ENCODE results near the gene CNN3. TPM values are rescaled to one million over a fixed set of nuclear protein-coding genes. Genes with fewer than 3 reads are reported as not detected.

The CNN3 gene
- total RNA-seq, 2 experiments from 2014 or later, result 1.1 to 1.4 TPM

- no peaks in the 10 kb centered on the region for H3K4me1 ChIP-seq (ENCODE audit: insufficient read depth, low read length)
- no peak overlapping the region for H3K4me3 Mint-ChIP-seq
- no peaks in the 10 kb centered on the region for H3K9me3 Mint-ChIP-seq
- DNase-seq (no peak), ATAC-seq (ENCODE audit: poor library complexity) (no peak)
- H3K4me3 ChIP-seq (ENCODE audit: low read length), result no peak overlapping the region
- H3K27ac Mint-ChIP-seq, result no peak overlapping the region
- H3K36me3 Mint-ChIP-seq (ENCODE audit: low read depth), result no peaks in the 10 kb centered on the region
- ChIA-PET CTCF (no interaction called here), POLR2A (no interaction called here)
- TF ChIP-seq, protein P1, sequence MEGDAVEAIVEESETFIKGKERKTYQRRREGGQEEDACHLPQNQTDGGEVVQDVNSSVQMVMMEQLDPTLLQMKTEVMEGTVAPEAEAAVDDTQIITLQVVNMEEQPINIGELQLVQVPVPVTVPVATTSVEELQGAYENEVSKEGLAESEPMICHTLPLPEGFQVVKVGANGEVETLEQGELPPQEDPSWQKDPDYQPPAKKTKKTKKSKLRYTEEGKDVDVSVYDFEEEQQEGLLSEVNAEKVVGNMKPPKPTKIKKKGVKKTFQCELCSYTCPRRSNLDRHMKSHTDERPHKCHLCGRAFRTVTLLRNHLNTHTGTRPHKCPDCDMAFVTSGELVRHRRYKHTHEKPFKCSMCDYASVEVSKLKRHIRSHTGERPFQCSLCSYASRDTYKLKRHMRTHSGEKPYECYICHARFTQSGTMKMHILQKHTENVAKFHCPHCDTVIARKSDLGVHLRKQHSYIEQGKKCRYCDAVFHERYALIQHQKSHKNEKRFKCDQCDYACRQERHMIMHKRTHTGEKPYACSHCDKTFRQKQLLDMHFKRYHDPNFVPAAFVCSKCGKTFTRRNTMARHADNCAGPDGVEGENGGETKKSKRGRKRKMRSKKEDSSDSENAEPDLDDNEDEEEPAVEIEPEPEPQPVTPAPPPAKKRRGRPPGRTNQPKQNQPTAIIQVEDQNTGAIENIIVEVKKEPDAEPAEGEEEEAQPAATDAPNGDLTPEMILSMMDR (IDR thresholded peaks at IDR 0.05), result no peak
- H3K27me3 Mint-ChIP-seq, result peaks cover 31% of the 10 kb centered on the region
- no peaks in the 10 kb centered on the region for H3K4me1 Mint-ChIP-seq (ENCODE audit: low read depth)
- H3K9me3 ChIP-seq (ENCODE audit: control insufficient read depth in 1 of 2, insufficient read depth in 1 of 2, low read length in 2 of 2), result no peaks in the 10 kb centered on the region
- H3K27me3 ChIP-seq (ENCODE audit: control insufficient read depth in 1 of 2, insufficient read depth in 2 of 2, low read length in 2 of 2), result peaks cover 0 to 3% of the 10 kb centered on the region in 2 experiments
- no peaks in the 10 kb centered on the region for H3K36me3 ChIP-seq (ENCODE audit: insufficient read depth, low read length)
- no peak overlapping the region for H3K27ac ChIP-seq (ENCODE audit: low read depth in 1 of 2, low read length in 2 of 2)
- intact Hi-C loops (cut with DNase I, micrococcal nuclease), result no loop called here
Observed at GRCh38 chr1:94912263-94913184, 14.4 kb downstream of the CNN3 start.

- Mint-ChIP-seq H3K27me3 (peaks cover 19% of the 10 kb centered on the region), H3K27ac (no peak overlapping the region), H3K4me3 (no peak overlapping the region), H3K9me3 (no peaks in the 10 kb centered on the region), H3K36me3 (ENCODE audit: low read depth) (no peaks in the 10 kb centered on the region), H3K4me1 (ENCODE audit: low read depth) (no peaks in the 10 kb centered on the region)
- Histone ChIP-seq H3K4me3 (ENCODE audit: low read length) (no peak overlapping the region), H3K36me3 (ENCODE audit: insufficient read depth, low read length) (no peaks in the 10 kb centered on the region), H3K27ac (ENCODE audit: low read depth in 1 of 2, low read length in 2 of 2) (no peak overlapping the region), H3K27me3 (ENCODE audit: control insufficient read depth in 1 of 2, insufficient read depth in 2 of 2, low read length in 2 of 2) (peaks cover 0 to 3% of the 10 kb centered on the region in 2 experiments), H3K9me3 (ENCODE audit: control insufficient read depth in 1 of 2, insufficient read depth in 1 of 2, low read length in 2 of 2) (no peaks in the 10 kb centered on the region), H3K4me1 (ENCODE audit: insufficient read depth, low read length) (no peaks in the 10 kb centered on the region)
- POLR2A ChIA-PET, result no interaction called here
- DNase-seq, result no peak
- ATAC-seq (ENCODE audit: poor library complexity), result no peak
- intact Hi-C loops (cut with DNase I, micrococcal nuclease), result no loop called here
- CTCF ChIA-PET, result no interaction called here
- TF ChIP-seq, protein P1 (IDR thresholded peaks at IDR 0.05), result no peak
Observed at GRCh38 chr1:94909486-94909885, 17.4 kb downstream of the CNN3 start.

DNA sequence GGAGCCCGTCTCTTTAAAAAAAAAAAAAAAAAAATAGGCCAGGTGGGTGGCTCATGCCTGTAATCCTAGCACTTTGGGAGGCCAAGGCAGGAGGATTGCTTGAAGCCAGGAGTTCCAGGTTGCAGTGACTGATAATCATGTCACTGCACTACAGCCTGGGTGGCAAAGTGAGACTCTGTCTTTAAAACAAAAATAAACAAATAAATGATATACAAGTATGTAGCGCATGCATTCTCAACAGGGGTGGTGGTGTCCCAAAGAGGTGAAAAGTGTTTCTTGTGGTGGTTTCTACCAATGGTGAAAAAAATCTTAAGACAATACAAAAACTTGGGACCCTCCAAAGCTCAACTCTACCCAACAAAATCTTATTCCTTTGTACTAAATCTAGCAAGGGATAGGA, 17.9 kb downstream of the CNN3 start:
- H3K27me3 Mint-ChIP-seq, result peaks cover 19% of the 10 kb centered on the region
- H3K9me3 Mint-ChIP-seq, result no peaks in the 10 kb centered on the region
- TF ChIP-seq, protein P1 (IDR thresholded peaks at IDR 0.05), result no peak
- CTCF ChIA-PET, result no interaction called here
- H3K27ac Mint-ChIP-seq, result no peak overlapping the region
- no peak overlapping the region for H3K4me3 Mint-ChIP-seq
- no peaks in the 10 kb centered on the region for H3K9me3 ChIP-seq (ENCODE audit: control insufficient read depth in 1 of 2, insufficient read depth in 1 of 2, low read length in 2 of 2)
- ATAC-seq (ENCODE audit: poor library complexity) (no peak), DNase-seq (no peak)
- no peaks in the 10 kb centered on the region for H3K36me3 ChIP-seq (ENCODE audit: insufficient read depth, low read length)
- intact Hi-C loops (cut with DNase I, micrococcal nuclease), result no loop called here
- no peaks in the 10 kb centered on the region for H3K4me1 Mint-ChIP-seq (ENCODE audit: low read depth)
- POLR2A ChIA-PET, result no interaction called here
- H3K4me3 ChIP-seq (ENCODE audit: low read length), result no peak overlapping the region
- no peaks in the 10 kb centered on the region for H3K4me1 ChIP-seq (ENCODE audit: insufficient read depth, low read length)
- no peak overlapping the region for H3K27ac ChIP-seq (ENCODE audit: low read depth in 1 of 2, low read length in 2 of 2)
- H3K36me3 Mint-ChIP-seq (ENCODE audit: low read depth), result no peaks in the 10 kb centered on the region
- H3K27me3 ChIP-seq (ENCODE audit: control insufficient read depth in 1 of 2, insufficient read depth in 2 of 2, low read length in 2 of 2), result peaks cover 0 to 3% of the 10 kb centered on the region in 2 experiments
